GM21717 (cell line): ENCODE data around the gene WDR45B.

Experiments used
- ATAC-seq: cut with Tn5 transposase; IDR thresholded peaks from one replicate; pipeline ENCODE4 v1.9.1; 2021; ENCODE audit warnings: mild to moderate bottlenecking, moderate library complexity; ENCODE audit not compliant: unreplicated experiment

WDR45B gene

DNA sequence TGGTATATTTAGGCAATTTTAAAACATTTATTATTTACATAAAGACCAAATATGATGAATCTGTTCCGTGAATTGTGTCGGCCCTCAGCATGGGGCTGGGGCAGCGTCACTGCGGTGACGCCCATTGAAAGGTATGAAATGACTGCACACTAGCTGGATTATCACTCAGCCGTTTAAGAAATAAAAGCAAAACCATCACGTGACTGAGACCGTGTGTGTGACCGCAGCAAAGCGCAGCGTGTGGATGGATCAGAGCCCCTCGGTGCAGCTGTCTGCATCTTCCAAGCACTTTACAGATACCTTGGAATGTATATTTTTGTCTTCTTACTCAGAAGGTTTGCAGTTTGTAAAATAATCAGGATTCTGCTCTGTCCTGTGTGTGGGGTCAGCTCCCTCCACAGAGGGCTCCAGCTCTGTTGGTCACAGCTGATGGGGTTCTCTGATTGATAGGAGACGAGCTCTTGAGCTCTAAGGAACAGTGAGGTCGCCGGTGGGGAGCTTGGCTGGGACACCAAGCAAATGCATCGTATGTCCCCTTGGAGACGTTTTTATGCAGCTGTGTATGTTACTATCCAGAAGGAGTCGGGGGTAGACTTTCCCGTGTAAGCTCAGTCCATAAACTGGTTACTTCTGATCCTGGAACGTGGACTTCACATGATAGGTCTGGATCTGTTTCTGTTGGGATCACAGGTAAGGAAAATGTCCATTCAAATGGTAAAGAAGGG lies 45.1 kb downstream of the WDR45B start:
- ATAC-seq = no peak

DNA sequence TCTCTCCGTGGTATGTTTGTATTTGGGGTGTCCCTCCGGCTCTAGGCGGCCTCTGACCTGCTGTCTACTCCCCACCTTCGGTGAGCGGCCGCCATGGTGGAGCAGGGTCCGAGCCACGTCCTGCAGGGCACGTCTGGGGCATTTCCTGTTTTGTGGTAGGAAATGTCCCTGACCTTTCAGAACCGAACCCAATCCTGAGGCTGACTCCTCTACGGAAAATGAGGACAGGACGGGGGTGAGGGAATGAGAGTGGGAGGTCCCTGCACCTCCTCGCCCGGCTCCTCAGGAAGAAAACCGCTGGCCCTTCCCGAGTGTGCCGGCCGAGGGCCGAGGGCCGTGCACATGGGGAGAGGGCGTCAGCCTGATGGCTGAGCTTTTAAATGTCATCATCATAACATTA lies 45.8 kb downstream of the WDR45B start:
- no peak for ATAC-seq

DNA sequence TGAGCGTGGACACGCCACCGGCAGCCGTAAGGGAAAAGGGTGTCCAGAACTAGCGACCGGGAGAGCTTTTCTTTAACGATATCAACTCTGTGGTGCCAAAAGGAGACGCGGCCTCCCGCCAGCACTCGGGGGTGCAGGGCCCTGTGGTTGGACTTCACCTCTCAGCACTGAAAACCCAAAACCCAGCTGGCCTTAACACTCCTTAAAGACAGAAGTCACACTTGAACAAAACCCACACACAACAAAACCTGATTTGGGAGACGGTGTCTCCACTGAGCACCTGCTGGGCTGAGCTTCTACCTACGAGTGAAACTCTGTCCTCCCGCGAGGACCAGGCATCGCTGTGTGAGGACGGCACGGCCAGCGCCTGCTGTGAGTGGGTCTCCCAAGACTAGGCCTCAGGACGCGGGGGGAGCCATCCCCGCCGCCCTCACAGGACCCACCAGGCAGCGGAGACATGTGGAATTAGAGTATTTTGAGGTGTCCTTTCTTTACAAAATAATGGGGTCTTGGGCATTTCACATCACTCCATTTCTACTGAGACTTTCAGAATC lies 46.7 kb downstream of the WDR45B start:
- no peak for ATAC-seq

DNA sequence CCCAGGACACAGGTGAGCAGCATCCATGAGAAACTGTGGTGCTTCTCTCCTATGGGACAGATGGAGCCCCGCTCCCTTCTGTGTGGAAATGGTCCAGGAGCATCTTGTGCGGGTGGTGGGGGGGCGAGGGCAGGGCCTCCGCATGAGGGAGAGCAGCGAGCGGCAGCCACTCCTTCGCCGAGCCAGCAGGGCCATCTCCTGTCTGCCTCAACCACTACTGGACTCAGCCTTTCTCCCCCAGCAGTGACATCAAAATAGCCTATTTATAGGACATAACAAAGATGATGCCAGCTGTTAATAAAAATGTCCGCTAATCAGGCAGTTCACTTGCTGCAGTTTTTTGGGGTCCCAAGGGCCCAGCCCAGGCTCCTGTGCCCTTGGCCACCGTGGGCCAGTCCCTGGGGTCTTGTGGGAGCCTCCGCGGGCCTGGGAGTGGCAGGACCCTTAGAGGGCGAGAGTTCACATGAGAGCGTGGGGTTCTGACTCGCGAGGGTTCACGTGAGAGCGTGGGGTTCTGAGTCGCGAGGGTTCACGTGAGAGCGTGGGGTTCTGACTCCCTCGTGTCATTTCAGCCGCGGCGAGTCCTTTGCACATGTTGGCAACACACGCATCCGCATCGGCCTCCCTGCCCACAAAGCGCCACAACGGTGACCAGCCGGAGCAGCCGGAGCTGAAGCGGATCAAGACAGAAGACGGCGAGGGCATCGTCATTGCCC lies 47.4 kb downstream of the WDR45B start:
- no peak for ATAC-seq

DNA sequence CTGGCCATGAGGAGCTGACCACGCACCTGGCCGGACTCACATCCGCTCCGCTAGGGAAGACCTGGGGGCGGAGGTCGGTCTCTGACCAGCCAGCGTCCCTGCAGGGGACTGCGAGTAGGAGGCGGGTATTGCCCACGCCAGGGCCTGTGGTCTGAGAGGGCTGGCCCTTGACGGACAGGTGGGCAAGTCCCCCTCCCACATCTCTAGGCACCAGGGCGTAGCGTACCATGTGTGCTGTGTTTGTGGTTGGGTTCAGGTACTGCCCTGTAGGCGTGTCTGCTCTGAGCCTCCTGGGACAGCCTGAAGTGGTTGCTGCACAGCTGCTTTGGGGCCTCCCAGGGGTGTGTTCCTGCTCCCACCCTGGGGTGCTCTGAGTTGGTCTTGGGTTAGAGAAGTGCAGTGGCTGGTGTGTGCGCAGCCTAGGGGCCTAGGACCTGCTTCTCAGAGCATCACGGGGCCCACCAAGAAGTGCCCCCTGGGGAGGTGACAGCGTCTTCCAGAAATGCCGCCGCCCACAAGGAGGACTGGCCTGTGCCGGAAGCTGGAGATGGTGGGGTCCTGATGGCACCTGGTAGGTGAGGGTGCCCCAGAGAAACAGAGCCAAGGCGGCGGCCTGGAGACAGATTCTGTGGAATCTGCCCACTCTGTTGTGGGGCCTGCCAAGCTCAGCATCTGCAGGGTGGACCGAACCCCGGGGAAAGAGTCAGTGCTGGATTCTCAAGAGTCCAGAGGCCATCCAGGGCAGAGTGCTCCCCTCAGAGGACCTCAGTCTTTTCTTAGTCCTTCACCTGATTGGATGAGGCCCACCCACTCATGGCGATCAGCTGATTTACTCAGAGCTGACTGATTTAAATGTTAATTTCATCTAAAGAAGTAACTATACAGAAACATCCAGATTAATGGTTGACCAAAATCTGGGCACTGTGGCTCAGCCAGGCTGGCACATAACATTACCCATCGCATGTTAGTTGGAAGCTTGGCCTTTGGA lies 48.3 kb downstream of the WDR45B start:
- no peak for ATAC-seq

DNA sequence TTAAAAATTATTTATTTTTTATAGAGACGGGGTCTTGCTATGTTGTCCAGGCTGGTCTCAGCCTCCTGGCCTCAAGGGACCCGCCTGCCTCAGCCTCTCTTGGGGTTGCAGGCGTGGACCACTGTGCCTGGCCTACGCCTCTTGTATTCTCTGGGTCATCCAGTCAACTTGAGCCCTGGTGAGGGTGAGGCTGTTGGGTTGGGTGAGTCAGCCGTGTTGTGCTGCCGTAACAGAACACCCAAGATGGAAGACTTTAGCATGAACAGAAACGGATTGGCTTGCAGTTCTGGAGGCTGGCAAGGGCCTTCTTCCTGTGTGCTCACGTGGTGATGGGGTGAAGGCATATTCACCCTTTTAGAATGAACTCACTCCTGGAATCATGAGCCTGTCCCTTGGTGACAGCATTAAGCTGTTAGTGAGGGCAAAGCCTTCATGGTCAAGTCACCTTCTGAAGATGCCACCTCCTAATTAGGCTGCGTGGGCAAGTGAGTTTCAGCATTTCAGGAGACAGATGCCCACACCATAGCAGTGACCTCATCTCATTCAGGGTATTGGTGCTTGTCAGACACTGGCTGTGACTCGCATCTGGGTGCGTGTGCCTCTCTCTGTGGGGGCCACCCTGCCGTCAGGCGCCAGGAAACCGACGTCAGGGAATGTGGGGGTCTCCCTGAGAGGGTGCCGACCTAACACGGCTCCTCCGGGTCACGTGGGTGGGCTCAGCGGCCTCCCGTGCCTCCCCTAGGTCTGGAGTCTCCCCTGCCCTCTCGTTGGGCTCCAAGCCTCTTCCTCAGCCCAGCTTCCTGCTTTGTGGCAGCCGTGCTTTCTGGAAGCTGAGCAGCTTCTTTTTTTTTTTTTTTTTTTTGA lies 49.8 kb downstream of the WDR45B start:
- ATAC-seq = no peak

DNA sequence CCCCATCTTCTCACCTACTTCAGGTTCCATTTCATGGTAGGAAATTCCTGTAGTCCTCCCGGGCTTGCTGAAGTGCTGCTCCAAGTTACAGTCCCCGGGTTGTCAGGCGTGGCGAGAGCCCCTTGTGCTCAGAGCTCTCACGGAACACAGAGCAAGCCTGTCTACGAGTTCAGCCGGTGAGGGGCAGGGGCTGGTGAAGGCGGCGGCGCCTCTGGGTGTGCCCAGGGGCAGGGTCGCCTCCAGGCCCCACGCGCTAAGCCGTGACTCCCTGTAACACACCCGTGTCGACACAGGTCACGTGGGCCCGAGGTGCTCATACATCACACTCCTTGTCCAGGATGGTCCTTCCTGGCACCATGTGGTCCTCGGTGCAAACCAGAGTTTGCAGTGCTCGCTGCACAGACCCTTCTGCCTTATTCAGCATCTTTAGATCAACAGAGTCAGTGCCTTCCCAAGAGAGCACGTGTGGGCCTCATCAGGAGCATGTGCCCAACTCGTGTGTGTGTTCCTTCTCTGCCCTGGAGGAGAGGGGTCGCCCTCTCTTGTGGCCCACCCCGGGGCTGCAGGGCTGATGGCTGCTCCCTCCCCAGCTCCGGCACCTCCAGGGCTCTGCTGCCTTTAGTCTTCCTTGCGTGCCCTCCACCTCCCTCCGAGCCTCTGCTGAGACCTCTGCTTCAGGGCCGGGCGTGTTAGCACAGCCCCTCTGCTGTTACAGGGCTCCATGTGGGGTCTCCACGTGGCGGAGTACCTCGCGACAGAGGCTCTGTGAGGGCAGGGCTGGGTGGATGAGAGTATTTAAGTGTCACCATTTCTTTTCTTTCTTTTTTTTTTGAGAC lies 51.2 kb downstream of the WDR45B start:
- ATAC-seq = no peak

DNA sequence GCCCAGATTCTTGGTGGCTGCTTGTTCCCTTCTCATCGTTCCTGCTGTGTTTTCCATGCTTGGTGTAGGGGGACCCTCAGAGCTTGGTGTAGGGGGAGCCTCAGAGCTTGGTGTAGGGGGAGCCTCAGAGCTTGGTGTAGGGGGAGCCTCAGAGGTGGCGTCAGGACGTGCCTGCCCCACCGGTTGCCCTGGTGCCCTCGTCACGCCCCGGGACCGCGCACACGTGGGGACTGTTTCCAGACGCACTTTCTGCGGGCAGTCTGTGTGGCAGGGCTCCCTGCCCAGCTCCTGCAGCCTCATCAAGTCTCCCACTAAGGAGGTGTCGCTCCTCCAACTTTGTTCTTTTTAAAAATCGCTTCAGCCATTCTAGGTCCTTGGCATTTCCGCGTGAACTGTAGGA lies 51.9 kb downstream of the WDR45B start:
- no peak for ATAC-seq

DNA sequence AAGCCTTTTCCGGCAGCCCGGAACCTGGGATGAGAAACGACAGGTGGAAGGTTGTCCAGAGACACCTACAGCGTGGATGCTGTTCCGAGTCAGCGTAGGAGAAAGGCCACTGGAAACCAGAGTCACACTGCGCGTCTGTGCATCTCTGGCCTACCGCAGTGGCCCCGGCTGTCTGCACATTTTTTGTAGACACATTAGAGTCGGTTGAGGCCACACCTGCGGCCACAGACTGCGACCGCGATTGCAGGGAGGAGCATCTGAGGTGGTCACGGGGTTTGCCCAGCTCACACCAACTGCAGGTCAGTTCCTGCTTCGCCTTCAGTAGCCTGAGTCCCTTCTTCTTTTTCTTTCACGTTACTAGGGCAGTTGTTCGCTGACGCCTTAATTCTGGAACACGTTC lies 52.4 kb downstream of the WDR45B start:
- ATAC-seq = no peak

DNA sequence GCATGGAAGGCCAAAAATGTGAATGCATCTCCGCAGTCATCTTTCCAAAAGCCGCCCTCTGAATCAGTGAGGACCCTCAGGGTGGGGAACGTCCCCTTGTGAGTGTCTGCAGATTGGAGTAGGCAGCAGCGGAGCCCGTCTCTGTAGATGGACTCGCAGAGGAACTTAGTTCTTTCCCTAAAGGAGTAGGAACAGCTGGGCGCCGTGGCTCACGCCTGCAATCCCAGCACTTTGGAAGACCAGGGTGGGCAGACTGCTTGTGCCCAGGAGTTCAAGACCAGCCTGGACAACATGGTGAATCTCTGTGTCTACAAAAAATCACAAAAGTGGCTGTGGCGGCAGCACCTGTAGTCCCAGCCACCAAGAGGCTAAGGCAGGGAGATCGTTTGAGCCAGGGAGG lies 53.7 kb downstream of the WDR45B start:
- no peak for ATAC-seq

DNA sequence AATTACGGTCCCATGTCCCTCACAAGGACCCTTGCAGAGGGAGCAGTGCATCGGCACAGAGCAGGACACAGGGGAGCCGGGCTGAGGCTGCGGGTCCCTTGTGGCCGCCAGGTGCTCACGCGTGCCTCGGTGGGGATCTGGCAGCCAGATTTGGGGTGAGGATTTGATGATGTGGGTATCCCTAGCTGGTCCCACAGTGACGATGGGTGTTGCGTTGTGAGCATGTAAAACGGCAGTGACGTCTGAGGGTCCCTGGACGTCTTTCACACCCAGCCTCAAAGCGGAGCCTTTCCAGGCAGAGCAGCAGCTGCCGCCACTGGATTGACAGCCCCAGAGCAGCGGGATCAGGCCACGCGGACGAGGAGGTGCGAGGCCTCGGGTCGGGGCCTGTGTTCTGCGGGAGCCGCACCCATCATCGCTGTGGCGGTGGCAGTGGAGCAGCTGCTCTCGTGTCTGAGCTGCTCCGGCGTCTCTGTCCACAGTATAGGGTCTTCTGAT lies 54.6 kb downstream of the WDR45B start:
- ATAC-seq = no peak

DNA sequence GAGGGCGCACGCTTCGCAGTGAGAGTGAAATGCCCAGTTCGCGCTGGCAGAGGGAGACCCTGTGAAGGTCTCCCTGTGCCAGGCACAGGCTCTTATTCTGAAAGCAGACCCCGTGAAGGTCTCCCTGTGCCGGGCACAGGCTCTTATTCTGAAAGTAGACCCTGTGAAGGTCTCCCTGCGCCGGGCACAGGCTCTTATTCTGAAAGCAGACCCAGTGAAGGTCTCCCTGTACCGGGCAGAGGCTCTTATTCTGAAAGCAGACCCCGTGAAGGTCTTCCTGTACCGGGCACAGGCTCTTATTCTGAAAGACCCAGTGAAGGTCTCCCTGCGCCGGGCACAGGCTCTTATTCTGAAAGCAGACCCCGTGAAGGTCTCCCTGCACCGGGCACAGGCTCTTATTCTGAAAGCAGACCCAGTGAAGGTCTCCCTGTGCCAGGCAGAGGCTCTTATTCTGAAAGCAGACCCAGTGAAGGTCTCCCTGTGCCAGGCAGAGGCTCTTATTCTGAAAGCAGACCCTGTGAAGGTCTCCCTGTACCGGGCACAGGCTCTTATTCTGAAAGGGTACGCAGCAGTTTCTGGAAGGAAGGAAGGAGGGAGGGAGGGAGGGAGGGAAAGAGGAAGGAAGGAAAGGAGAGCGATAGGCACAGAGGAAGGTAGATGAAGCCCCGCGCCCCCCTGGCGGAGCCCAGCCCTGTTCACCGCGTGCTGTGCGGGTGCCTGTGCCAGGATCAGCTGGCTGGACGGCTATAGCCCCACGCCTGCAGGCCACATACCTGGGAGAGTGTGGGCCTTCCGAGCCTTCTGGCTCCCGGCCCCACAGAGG lies 55.3 kb downstream of the WDR45B start:
- ATAC-seq = no peak

DNA sequence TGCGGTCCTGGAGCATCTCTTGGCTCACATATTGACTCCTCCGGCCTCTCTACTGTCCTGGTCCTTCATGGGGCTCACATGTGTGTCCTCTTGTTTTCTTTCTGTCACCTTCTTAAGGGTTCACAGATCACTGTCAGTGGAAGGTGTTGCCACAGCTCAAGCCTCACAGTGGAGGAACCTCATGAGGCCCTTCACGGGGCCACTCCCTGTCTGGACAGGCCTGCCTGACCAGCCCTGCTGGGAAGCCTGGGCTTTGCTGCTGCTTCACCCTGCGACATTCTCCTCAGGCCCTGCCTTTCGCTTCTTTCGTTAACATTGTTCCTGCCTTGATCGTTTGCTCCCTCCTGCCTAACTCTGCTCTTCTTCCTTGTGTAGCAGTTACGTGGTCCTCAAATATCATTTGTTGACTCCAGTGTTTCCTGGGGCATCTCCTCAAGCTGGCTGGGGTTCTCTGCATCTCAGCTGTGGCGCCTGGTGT lies 55.9 kb downstream of the WDR45B start:
- ATAC-seq = no peak

DNA sequence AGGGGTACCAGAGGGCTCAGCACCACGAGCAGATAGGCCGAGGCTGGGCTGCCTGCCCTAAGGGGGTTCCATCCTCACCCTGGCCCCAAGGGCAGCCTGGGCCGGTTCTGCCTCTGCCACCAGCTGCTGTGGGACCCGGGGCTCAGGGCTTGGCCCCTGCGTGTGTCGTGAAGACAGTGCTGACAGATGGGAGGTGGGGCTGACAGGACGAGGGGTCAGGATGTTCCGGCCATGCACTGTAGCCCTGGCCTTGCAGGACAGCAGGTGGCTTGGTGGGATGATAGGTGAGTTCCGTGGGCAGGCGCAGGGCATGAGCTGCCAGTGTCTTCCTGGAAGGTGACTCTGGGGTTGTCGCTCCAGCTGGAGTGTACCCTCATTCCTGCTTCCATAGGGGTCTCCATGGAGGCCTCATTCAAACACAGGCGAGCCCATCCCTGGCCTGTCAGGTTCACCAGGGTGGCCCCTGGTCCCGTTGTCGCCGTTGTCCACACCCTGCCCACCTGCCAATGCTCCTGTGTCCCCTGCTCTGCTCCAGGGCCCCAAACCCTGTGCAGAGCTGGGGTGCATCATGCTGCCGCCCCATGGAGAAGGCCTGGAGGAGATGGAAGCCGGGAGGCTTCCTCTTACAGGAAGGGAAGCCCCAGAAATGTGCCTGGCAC lies 57.2 kb downstream of the WDR45B start:
- ATAC-seq = no peak

DNA sequence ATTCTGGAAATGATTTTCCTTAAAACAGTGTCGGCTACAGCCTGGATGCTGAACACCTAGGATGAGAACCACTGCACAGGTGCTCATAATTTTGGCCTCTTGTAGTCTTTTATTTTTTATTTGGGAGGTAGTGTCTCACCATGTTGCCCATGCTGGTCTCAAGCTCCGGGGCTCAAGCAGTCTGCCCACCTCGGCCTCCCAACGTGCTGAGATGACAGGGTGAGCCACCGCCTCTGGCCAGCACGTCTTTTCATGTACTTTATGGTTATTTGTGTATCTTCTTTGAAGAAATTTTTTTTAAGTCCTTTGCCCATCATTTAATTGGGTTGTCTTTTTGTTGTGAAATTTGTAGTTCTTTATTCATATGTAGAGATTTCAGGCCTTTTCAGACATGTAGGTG lies 58.0 kb downstream of the WDR45B start:
- no peak for ATAC-seq

DNA sequence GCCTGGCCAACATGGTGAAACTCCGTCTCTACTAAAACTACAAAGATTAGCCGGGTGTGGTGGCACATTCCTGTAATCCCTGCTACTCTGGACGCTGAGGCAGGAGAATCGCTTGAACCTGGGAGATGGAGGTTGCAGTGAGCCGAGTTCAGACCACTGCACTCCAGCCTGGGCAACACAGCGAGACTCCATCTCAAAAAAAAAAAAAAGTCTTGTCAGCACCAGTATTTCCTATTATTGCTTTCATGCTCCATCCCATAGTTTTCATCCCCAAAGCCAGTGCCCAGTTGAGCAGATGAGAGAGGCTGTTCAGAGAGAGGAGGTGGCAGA lies 58.4 kb downstream of the WDR45B start:
- no peak for ATAC-seq

DNA sequence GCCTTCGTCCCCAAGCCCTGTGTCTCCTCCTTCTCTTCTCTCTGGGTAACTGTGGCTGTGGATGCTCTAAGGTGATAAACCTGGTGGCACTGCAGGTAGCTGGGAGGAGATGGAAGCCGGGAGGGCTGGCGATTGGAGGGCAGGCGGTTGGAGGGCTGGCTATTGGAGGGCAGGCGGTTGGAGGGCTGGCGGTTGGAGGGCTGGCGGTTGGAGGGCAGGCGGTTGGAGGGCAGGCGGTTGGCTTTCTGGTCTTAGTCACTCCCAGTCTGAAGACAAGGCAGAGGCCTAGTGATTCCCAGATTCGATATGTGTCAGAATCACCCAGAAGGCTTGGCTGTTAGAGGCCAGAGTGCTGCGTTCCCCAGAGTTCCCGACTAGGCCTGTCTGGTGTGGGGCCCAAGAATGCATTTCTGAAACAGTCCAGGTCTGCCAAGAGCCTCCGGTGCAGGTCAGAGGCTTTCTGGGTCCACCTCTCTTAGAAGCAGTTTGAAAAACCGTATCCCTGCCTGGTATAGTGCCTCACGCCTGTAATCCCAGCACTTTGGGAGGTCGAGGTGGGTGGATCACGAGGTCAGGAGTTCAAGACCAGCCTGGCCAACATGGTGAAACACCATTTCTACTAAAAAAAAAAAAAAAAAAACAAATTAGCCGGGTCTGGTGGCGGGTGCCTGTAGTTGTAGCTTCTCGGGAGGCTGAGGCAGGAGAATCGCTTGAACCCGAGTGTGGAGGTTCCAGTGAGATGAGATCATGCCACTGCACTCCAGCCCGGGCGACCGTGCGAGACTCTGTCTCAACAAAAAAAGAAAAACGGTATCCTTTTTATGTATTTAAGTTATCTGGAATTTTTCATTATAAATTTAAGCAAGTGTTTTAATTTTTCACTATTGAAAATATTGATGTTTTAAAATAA lies 59.7 kb downstream of the WDR45B start:
- no peak for ATAC-seq
